Osteoblast (primary cell): ENCODE measurements around the gene NAB2. TPM values are rescaled to one million over a fixed set of nuclear protein-coding genes. Genes with fewer than 3 reads are reported as not detected.

Experiments
- DNase-seq: peaks from one replicate; pipeline ENCODE4 v3.0.0; 2011; ENCODE audit warnings: low spot score, mixed read lengths; ENCODE audit not compliant: insufficient read length; ENCODE audit errors: missing footprints
- H2AFZ ChIP-seq: 2 replicates; pipeline ENCODE4 v1.6.0; 2011; ENCODE audit warnings: mild to moderate bottlenecking, low read length
- H3K27ac ChIP-seq: 2 replicates; pipeline ENCODE4 v1.5.1; 2011; ENCODE audit warnings: mild to moderate bottlenecking, low read depth, low read length, moderate library complexity
- H3K27me3 ChIP-seq: 2 replicates; pipeline ENCODE4 v1.6.0; 2012; ENCODE audit warnings: mild to moderate bottlenecking, control low read depth, inconsistent platforms, low read length, moderate library complexity; ENCODE audit not compliant: insufficient read depth
- H3K36me3 ChIP-seq: 2 replicates; pipeline ENCODE4 v1.5.1; 2011; ENCODE audit warnings: mild to moderate bottlenecking, low read length, control low read depth, moderate library complexity; ENCODE audit not compliant: insufficient read depth
- H3K4me1 ChIP-seq: 2 replicates; pipeline ENCODE4 v1.5.1; 2011; ENCODE audit warnings: mild to moderate bottlenecking, low read length, control low read depth, moderate library complexity; ENCODE audit not compliant: insufficient read depth
- H3K4me2 ChIP-seq: 2 replicates; pipeline ENCODE4 v1.6.0; 2011; ENCODE audit warnings: mild to moderate bottlenecking, low read length; ENCODE audit not compliant: insufficient read depth
- H3K4me3 ChIP-seq: fragments of 200-600 bp; sonication (generic); 3 replicates; pipeline ENCODE4 v1.5.1; 2012; ENCODE audit warnings: mild to moderate bottlenecking, low read length, inconsistent platforms; ENCODE audit not compliant: insufficient read depth
- H3K79me2 ChIP-seq: 2 replicates; pipeline ENCODE4 v1.6.0; 2012; ENCODE audit warnings: mild to moderate bottlenecking, low read length, control low read depth, inconsistent platforms; ENCODE audit not compliant: insufficient read depth
- H3K9me3 ChIP-seq: 2 replicates; pipeline ENCODE4 v1.5.1; 2011; ENCODE audit warnings: low read depth, low read length, control low read depth
- H4K20me1 ChIP-seq: 2 replicates; pipeline ENCODE4 v1.6.0; 2012; ENCODE audit warnings: mild to moderate bottlenecking, low read length, control low read depth; ENCODE audit not compliant: insufficient read depth
- CTCF ChIP-seq: IDR thresholded peaks from 2 replicates; pipeline ENCODE4 v1.5.1; 2011; ENCODE audit warnings: mild to moderate bottlenecking, low read depth, low read length, moderate library complexity; ENCODE audit errors: extremely low read depth
- total RNA-seq: library from RNA; depleted of rRNA; stranded (reverse); fragments of >200 nt; gene quantifications from 2 replicates; pipeline ENCODE4 v1.2.3, GENCODE V29; 2012

The NAB2 gene
- total RNA-seq, 1 donor: 70.9 TPM

DNA sequence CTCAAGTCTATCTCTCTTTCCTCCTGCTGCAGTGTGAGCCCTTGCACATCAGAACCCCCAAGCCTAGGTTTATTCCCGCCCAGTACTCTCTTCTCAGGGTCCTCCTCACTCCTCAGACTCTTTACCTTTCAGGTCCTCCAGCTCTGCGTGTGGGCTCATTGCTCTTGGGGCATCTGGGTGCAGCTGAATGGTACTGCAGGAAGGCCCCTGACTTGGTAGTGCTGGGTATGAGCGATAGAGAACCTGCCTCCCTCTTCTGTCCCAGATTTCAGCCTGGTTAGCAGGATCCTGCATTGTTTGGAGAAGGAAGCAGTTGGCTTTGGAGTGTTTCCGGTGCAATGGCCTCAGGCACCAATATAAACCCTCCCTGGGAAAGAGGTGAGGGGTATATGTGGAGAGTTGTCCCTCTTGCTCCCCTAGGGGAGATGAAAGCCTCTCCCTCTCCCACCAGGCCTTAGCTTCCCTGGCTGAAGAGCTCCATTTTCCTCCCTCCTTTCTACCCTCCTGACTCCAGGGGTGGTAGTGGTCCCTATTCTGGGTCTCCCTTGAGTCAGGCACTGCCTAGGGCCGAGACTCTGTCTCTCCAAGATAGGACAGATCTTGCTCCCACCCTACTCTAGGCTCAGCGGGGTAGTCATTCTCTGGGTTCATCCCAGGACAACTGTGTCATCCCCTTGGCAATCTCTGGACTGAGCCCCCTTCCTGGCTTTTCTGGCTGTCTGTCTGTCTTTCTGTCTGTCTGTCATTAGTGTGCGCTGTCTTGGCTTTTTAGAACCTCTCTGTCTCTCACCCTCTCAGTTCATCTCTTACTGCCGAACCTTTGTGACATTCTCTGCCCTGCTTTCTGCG, 43.2 kb downstream of the NAB2 start:
- Histone ChIP-seq H3K9me3 (no peaks in the 10 kb centered on the region), H3K27ac (peak overlapping the region; percentile 80), H3K27me3 (no peaks in the 10 kb centered on the region), H3K4me2 (peak overlapping the region; percentile 89), H4K20me1 (peaks cover 43% of the 10 kb centered on the region), H3K79me2 (peaks cover 84% of the 10 kb centered on the region), H3K4me3 (peak overlapping the region; percentile 95), H3K36me3 (peaks cover 12% of the 10 kb centered on the region), H2AFZ (no peak overlapping the region), H3K4me1 (peaks cover 73% of the 10 kb centered on the region)
- DNase-seq: peak; percentile 85
- TF ChIP-seq CTCF: no peak

DNA sequence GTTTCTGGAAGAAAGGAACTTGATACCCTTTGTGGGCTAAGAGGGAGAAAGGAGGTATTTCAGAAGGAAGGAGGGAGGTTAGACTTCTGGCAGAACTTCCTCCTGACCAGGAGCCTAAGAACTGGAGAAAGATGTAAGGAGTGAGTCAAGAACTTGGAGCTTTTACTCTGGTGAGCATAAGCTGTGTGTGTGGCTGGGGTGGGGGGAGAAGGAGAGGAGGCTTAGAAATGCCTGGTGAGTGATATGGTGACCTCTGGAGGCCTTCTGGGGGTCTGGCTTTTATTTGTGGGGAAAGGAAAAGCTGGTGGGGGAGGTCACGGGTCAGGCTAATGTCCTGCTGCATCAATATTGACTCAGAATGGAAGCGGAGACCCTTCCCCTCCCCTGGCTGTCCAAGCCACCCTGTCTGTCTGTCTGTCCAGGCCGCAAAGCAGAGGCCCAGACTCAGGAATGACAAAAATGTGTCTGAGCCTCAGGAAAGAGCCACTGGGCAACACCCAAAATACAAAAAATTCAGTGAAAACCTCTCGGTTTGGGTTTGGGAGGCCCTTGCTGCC, 44.2 kb downstream of the NAB2 start:
- TF ChIP-seq CTCF: peak; percentile 7
- peak; percentile 96 for DNase-seq
- H3K79me2 ChIP-seq: peaks cover 94% of the 10 kb centered on the region

GRCh38 chr12:57133916-57134315, 45.0 kb downstream of the NAB2 start:
- Histone ChIP-seq H3K79me2 (peaks cover 97% of the 10 kb centered on the region), H2AFZ (no peak overlapping the region), H4K20me1 (peaks cover 51% of the 10 kb centered on the region), H3K36me3 (peaks cover 19% of the 10 kb centered on the region), H3K9me3 (no peaks in the 10 kb centered on the region), H3K4me3 (peak overlapping the region; percentile 39), H3K27ac (peak overlapping the region; percentile 64), H3K4me1 (peaks cover 83% of the 10 kb centered on the region), H3K4me2 (peak overlapping the region; percentile 89), H3K27me3 (no peaks in the 10 kb centered on the region)
- no peak for DNase-seq
- TF ChIP-seq CTCF: no peak

More for the DNA sequence above, 44.2 kb downstream of the NAB2 start:
- Histone ChIP-seq H3K9me3 (no peaks in the 10 kb centered on the region), H3K27me3 (no peaks in the 10 kb centered on the region), H3K36me3 (peaks cover 12% of the 10 kb centered on the region), H3K4me2 (peak overlapping the region; percentile 89), H4K20me1 (peaks cover 49% of the 10 kb centered on the region), H3K4me1 (peaks cover 75% of the 10 kb centered on the region), H2AFZ (no peak overlapping the region), H3K27ac (peak overlapping the region; percentile 80), H3K4me3 (peak overlapping the region; percentile 95)

DNA sequence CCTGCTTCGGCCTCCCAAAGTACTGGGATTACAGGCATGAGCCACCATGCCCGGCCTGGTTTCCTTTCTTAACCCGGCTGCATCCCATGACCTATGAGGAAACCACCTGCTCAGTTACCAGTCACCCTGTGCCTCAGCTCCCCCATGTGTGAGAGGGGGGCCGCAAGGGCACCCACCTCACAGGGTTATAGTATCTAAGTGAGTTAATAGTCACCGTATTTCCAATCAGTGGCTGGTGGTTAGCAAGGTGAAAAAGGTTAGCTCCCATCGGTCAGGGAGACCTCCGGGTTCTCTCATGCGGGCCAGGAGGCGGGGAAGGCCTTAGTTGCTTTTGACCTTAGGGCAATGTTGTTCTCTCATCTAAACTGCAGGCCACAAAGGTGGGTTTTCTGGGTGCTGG, 46.0 kb downstream of the NAB2 start:
- no peaks in the 10 kb centered on the region for H3K27me3 ChIP-seq
- H3K27ac ChIP-seq: peak overlapping the region; percentile 70
- peak overlapping the region; percentile 61 for H3K4me2 ChIP-seq
- H4K20me1 ChIP-seq: peaks cover 60% of the 10 kb centered on the region
- no peak overlapping the region for H2AFZ ChIP-seq
- peaks cover 94% of the 10 kb centered on the region for H3K4me1 ChIP-seq
- H3K4me3 ChIP-seq: peak overlapping the region; percentile 53
- peaks cover 97% of the 10 kb centered on the region for H3K79me2 ChIP-seq
- no peak for TF ChIP-seq CTCF
- peaks cover 29% of the 10 kb centered on the region for H3K36me3 ChIP-seq
- H3K9me3 ChIP-seq: no peaks in the 10 kb centered on the region
- DNase-seq: no peak
